Small intestine (tissue), 7 donors: Measurements from ENCODE around the gene SUPT5H. TPM values are rescaled to one million over a fixed set of nuclear protein-coding genes. Genes with fewer than 3 reads are reported as not detected.
A peak's percentile ranks its signal among the peaks of the same experiment; 100 is the strongest.

Experiments used
- DNase-seq, 2 donors: peaks; one replicate each; pipeline versions ENCODE4 v3.0.0 to v3.0.0-alpha.2; 2013
- FAIRE-seq: peaks from 2 replicates; lab custom pipeline; 2012; peaks lifted over from hg19 to GRCh38; lab: Jason Lieb, UNC
- H3K27ac ChIP-seq, 3 donors: one replicate each; pipeline ENCODE4 v1.5.1; 2013; ENCODE audit warnings: low read length in 2 of 3, mild to moderate bottlenecking in 2 of 3, control low read depth in 1 of 3, inconsistent platforms in 1 of 3, low read depth in 1 of 3, moderate library complexity in 1 of 3
- H3K27me3 ChIP-seq, 3 donors: one replicate each; pipeline ENCODE4 v1.6.1; 2013; ENCODE audit warnings: low read length in 3 of 3, inconsistent platforms in 1 of 3; ENCODE audit not compliant: control insufficient read depth in 3 of 3, insufficient read depth in 3 of 3
- H3K36me3 ChIP-seq, 3 donors: one replicate each; pipeline ENCODE4 v1.6.1; 2013; ENCODE audit warnings: low read length in 3 of 3, inconsistent platforms in 1 of 3, low read depth in 1 of 3, mild to moderate bottlenecking in 1 of 3, moderate library complexity in 1 of 3; ENCODE audit not compliant: control insufficient read depth in 3 of 3, insufficient read depth in 2 of 3
- H3K4me1 ChIP-seq, 3 donors: one replicate each; pipeline ENCODE4 v1.6.1; 2013; ENCODE audit warnings: low read length in 2 of 3, inconsistent platforms in 1 of 3, low read depth in 1 of 3, mild to moderate bottlenecking in 1 of 3, moderate library complexity in 1 of 3; ENCODE audit not compliant: control insufficient read depth in 3 of 3, insufficient read depth in 2 of 3
- H3K4me3 ChIP-seq, 3 donors: one replicate each; pipeline ENCODE4 v1.5.1; 2013; ENCODE audit warnings: low read length in 3 of 3, control low read depth in 1 of 3, inconsistent platforms in 1 of 3, low read depth in 1 of 3, mild to moderate bottlenecking in 1 of 3, moderate library complexity in 1 of 3
- H3K9me3 ChIP-seq, 2 donors: one replicate each; pipeline ENCODE4 v1.6.1; 2013; ENCODE audit warnings: low read depth in 1 of 2, low read length in 1 of 2; ENCODE audit not compliant: control insufficient read depth in 2 of 2, insufficient read depth in 1 of 2
- WGBS, 3 donors: extraction: QIAGEN DNeasy Blood & Tissue Kit; methylation state at CpG; one replicate each; pipeline ENCODE4 v1.1.7; 2013; 5-methylcytosine and 5-hydroxymethylcytosine counted together
- polyA plus RNA-seq, 4 donors: library from polyadenylated mRNA; stranded (reverse) in 3 of 4; unstranded in 1 of 4; fragments of 200-250 nt in 3 of 4; fragments of 120-200 nt in 1 of 4; gene quantifications; one replicate each; pipeline versions ENCODE4 v1.2.1 to v1.2.3, GENCODE V29; 2013
- donor health status: healthy with polysubstance abuse.
- donor health status: control.
- donor health status: control.
- donor health status: Bipolar disorder and iron deficiency.
- donor health status: healthy.

SUPT5H gene
- polyA plus RNA-seq, 4 donors, result 95.5 to 283 (median 163) TPM

- DNase-seq, result peak; percentile 95 to 96
- WGBS, 3 donors, result 0 to 1% (median 0%) methylated on average over 7 of the region's 7 CpGs
- Histone ChIP-seq H3K27me3 (peaks cover 0 to 6% (median 0%) of the 10 kb centered on the region in 3 donors), H3K9me3 (no peaks in the 10 kb centered on the region), H3K27ac (peak overlapping the region; percentile 96 to 100 (median 99)), H3K4me1 (peaks cover 0 to 22% (median 0%) of the 10 kb centered on the region in 3 donors), H3K36me3 (peaks cover 5 to 40% (median 10%) of the 10 kb centered on the region in 3 donors), H3K4me3 (peak overlapping the region in 1 of 3 donors; percentile 8)
- no peak for FAIRE-seq
These were observed 33.6 kb upstream of the SUPT5H start for GRCh38 chr19:39411832-39412099.

DNA sequence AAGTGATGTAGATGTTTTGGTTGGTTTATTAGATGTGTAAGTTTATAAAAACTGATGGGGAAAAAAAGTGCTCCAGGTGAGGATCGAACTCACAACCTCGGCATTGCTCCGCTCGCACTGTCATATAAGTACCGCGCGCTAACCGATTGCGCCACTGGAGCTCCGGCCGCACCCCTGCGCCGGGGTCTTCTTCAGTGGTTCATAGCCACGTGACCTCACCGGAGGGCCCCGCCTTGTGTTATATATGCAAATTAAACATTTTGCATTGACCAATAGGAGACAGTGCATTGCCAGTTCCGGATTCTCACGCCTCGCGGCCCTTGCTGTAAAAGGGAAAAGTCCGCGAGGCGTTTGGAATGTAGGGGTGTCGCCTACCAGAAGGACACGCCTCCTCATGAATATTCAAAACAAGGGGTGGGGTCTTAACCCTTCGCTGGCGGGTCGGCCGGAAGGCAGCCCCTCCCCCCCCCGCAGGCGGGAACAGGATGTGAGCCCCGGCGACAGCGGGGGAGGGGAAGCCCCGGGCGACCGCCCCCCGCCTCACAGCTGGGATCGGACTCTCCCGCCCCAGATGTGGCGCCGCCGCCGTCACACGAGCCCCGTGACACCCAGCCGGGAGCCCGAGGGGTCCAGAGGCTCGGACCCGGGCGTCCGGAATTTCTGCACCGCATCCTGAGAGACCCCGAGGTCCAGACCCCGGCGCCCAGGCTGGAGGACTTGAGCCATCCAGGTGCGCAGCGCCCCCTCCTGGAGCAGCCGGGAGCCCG lies 33.1 kb upstream of the SUPT5H start, which contains the start of gene PLEKHG2:
Gene PLEKHG2, plus strand, starts transcription at position 570 of the 767 bp plus-strand sequence. CDS start 1,418 bp downstream, outside the sequence.
- FAIRE-seq (peak; percentile 44), DNase-seq (peak; percentile 99)
- 0% methylated on average over 41 to 60 of the region's 60 CpGs for WGBS, 3 donors
- Histone ChIP-seq H3K4me1 (peaks cover 0 to 22% (median 0%) of the 10 kb centered on the region in 3 donors), H3K9me3 (no peaks in the 10 kb centered on the region), H3K27me3 (peaks cover 0 to 6% (median 0%) of the 10 kb centered on the region in 3 donors), H3K27ac (peak within 1 kb of the TSS; percentile 96 to 100 (median 99)), H3K4me3 (peak within 1 kb of the TSS; percentile 60 to 76 (median 63)), H3K36me3 (peaks cover 5 to 40% (median 10%) of the 10 kb centered on the region in 3 donors)

- Histone ChIP-seq H3K4me3 (peak overlapping the region; percentile 60 to 76 (median 63)), H3K27me3 (peaks cover 0 to 6% (median 0%) of the 10 kb centered on the region in 3 donors), H3K36me3 (peaks cover 3 to 38% (median 6%) of the 10 kb centered on the region in 3 donors), H3K4me1 (peaks cover 0 to 22% (median 0%) of the 10 kb centered on the region in 3 donors), H3K27ac (peak overlapping the region; percentile 56 to 89 (median 88)), H3K9me3 (no peaks in the 10 kb centered on the region)
- DNase-seq (peak in 1 of 2 donors; percentile 25), FAIRE-seq (no peak)
- 1% methylated on average over 22 to 24 of the region's 24 CpGs for WGBS, 3 donors
These were observed 32.5 kb upstream of the SUPT5H start for GRCh38 chr19:39412867-39413271.

DNA sequence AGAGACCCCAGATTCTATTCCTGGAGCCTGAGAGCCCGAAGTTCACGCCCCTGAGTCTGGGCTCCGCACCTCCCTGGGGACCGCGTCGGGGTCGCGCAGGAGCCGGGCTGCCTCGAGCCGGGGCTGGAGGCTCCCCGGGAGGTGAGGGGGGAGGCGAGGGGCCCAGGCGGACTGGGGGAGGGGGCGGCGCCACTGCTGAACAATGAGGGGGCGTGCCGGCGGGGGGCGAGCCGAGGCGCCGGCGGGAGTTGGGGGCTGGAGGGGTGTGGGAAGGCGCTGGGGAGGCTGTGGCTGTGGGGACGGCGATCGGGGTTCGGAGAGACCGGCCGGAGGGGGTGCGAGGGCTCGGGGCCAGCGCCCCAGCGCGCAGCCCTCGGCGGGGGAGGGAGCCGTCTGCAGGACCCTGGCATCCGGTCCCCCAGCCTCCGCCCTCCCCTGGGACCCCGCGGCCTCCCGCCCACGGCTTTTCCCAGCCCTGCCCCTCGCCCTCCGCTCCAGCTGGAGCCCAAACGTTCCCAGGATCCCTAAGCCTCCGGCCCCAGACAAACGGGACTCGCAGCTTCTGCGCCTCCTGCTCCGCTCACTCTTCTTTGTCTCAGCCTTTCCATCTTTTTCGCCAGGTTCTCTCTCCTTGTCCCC lies 32.0 kb upstream of the SUPT5H start:
- Histone ChIP-seq H3K27ac (peak overlapping the region; percentile 24 to 89 (median 88)), H3K27me3 (peaks cover 0 to 6% (median 0%) of the 10 kb centered on the region in 3 donors), H3K4me3 (peak overlapping the region; percentile 60 to 76 (median 63)), H3K4me1 (peaks cover 0 to 22% (median 0%) of the 10 kb centered on the region in 3 donors), H3K36me3 (peaks cover under 1 to 36% (median 2%) of the 10 kb centered on the region in 3 donors), H3K9me3 (no peaks in the 10 kb centered on the region)
- 0 to 2% (median 1%) methylated on average over 12 to 54 of the region's 54 CpGs for WGBS, 3 donors
- FAIRE-seq (no peak), DNase-seq (peak in 1 of 2 donors; percentile 66)

- H3K9me3 ChIP-seq, result no peaks in the 10 kb centered on the region
- peak overlapping the region; percentile 60 to 76 (median 63) for H3K4me3 ChIP-seq
- peaks cover 0 to 36% (median 0%) of the 10 kb centered on the region in 3 donors for H3K36me3 ChIP-seq
- H3K27ac ChIP-seq, result peak overlapping the region; percentile 24 to 63 (median 60)
- DNase-seq (no peak), FAIRE-seq (no peak)
- H3K4me1 ChIP-seq, result peaks cover 0 to 22% (median 0%) of the 10 kb centered on the region in 3 donors
- peaks cover 0 to 6% (median 0%) of the 10 kb centered on the region in 3 donors for H3K27me3 ChIP-seq
- 36 to 52% (median 39%) methylated on average over 18 of the region's 18 CpGs for WGBS, 3 donors
These were observed 31.3 kb upstream of the SUPT5H start for GRCh38 chr19:39413911-39414608.

- peaks cover 0 to 6% (median 0%) of the 10 kb centered on the region in 3 donors for H3K27me3 ChIP-seq
- no peaks in the 10 kb centered on the region for H3K9me3 ChIP-seq
- FAIRE-seq, result no peak
- DNase-seq, result no peak
- peaks cover 0 to 20% (median 0%) of the 10 kb centered on the region in 3 donors for H3K4me1 ChIP-seq
- WGBS, 3 donors, result 66 to 77% (median 70%) methylated on average over 35 of the region's 35 CpGs
- H3K27ac ChIP-seq, result no peak overlapping the region
- H3K36me3 ChIP-seq, result peaks cover 0 to 37% (median 0%) of the 10 kb centered on the region in 3 donors
- H3K4me3 ChIP-seq, result peak overlapping the region in 1 of 3 donors; percentile 76
These were observed 30.0 kb upstream of the SUPT5H start for GRCh38 chr19:39415111-39416046.

GRCh38 chr19:39416152-39417120 lies 28.9 kb upstream of the SUPT5H start:
- Histone ChIP-seq H3K27me3 (peaks cover 0 to 6% (median 0%) of the 10 kb centered on the region in 3 donors), H3K4me1 (peaks cover 0 to 10% (median 0%) of the 10 kb centered on the region in 3 donors), H3K4me3 (no peak overlapping the region), H3K9me3 (no peaks in the 10 kb centered on the region), H3K36me3 (peaks cover 0 to 43% (median 0%) of the 10 kb centered on the region in 3 donors), H3K27ac (no peak overlapping the region)
- no peak for FAIRE-seq
- DNase-seq, result no peak
- 75 to 82% (median 76%) methylated on average over 23 to 27 of the region's 27 CpGs for WGBS, 3 donors
